Activated effector memory CD4-positive, alpha-beta T cell treated with Interleukin-2 at 50 U/mL for 16 hours (primary cell): Measurements from ENCODE around the gene NAA80.
A peak's percentile ranks its signal among the peaks of the same experiment; 100 is the strongest.

Experiments
- DNase-seq: peaks from one replicate; pipeline ENCODE4 v3.0.0-alpha.2; 2020

NAA80 gene

GRCh38 chr3:50298836-50299637, at the start of gene NAA80, which contains the start of gene HYAL3:
NAA80 (minus strand) TSS chr3:50299405; CDS start chr3:50297463, 1,942 bp downstream.
HYAL3 (minus strand) TSS chr3:50299405; CDS start chr3:50295602, 3,803 bp downstream.
- DNase-seq, result peak; percentile 99

GRCh38 chr3:50347187-50347813, 48.1 kb upstream of the NAA80 start:
- peak; percentile 73 for DNase-seq

GRCh38 chr3:50345586-50346234, 46.5 kb upstream of the NAA80 start, which contains the start of gene ZMYND10:
ZMYND10 (minus strand) TSS chr3:50345732; CDS start chr3:50345579, 153 bp downstream.
- DNase-seq, result peak; percentile 69

GRCh38 chr3:50345008-50345407, 45.8 kb upstream of the NAA80 start:
- DNase-seq, result no peak

GRCh38 chr3:50342813-50343633, 43.8 kb upstream of the NAA80 start:
- DNase-seq, result no peak

GRCh38 chr3:50341996-50342650, 42.9 kb upstream of the NAA80 start:
- DNase-seq, result no peak

- no peak for DNase-seq
Observed at GRCh38 chr3:50341537-50341936, 42.3 kb upstream of the NAA80 start.

GRCh38 chr3:50340448-50341329, 41.5 kb upstream of the NAA80 start, which contains the start of gene RASSF1:
RASSF1 (minus strand) TSS chr3:50340836; CDS start chr3:50340805, 31 bp downstream.
- DNase-seq, result peak; percentile 55

- DNase-seq, result no peak
Observed at GRCh38 chr3:50340147-50340447, 40.9 kb upstream of the NAA80 start.

GRCh38 chr3:50339485-50340146, 40.4 kb upstream of the NAA80 start:
- no peak for DNase-seq

GRCh38 chr3:50338965-50339364, 39.8 kb upstream of the NAA80 start:
- DNase-seq, result no peak

- peak; percentile 89 for DNase-seq
Observed at GRCh38 chr3:50337175-50337861, 38.1 kb upstream of the NAA80 start.

- no peak for DNase-seq
Observed at GRCh38 chr3:50336452-50337174, 37.4 kb upstream of the NAA80 start.

- no peak for DNase-seq
Observed at GRCh38 chr3:50334339-50335075, 35.3 kb upstream of the NAA80 start.

- no peak for DNase-seq
Observed at GRCh38 chr3:50333744-50334328, 34.6 kb upstream of the NAA80 start.

GRCh38 chr3:50331364-50331907, 32.2 kb upstream of the NAA80 start:
- no peak for DNase-seq

GRCh38 chr3:50330330-50330729, 31.1 kb upstream of the NAA80 start:
- DNase-seq, result no peak
